Central memory CD8-positive, alpha-beta T cell (primary cell): ENCODE data around the gene GSX2.

Experiments used
- ATAC-seq: fragments of 150-1000 bp; cut with Tn5 transposase; replicated peaks from 2 replicates; pipeline ENCODE4 v1.10.0; 2022; ENCODE audit warnings: mild to moderate bottlenecking, moderate FRiP score, moderate number of reproducible peaks; ENCODE audit not compliant: poor library complexity, severe bottlenecking; ENCODE audit errors: extremely low read depth
- DNase-seq, 2 donors: peaks; one replicate each; pipeline ENCODE4 v3.0.0; 2021; ENCODE audit warnings: low spot score in 2 of 2
- H3K27ac Mint-ChIP-seq: one replicate; pipeline ENCODE4 v1.8.0; 2022; ENCODE audit warnings: low read depth, mild to moderate bottlenecking, moderate library complexity, mixed read lengths
- H3K27me3 Mint-ChIP-seq: one replicate; pipeline ENCODE4 v1.8.0; 2022; ENCODE audit warnings: mixed read lengths
- H3K36me3 Mint-ChIP-seq: one replicate; pipeline ENCODE4 v1.8.0; 2022; ENCODE audit warnings: mild to moderate bottlenecking, moderate library complexity, mixed read lengths; ENCODE audit not compliant: insufficient read depth
- H3K4me1 Mint-ChIP-seq: one replicate; pipeline ENCODE4 v1.8.0; 2022; ENCODE audit warnings: mixed read lengths
- H3K4me3 Mint-ChIP-seq: one replicate; pipeline ENCODE4 v1.8.0; 2022; ENCODE audit warnings: mild to moderate bottlenecking, moderate library complexity, mixed read lengths
- H3K9me3 Mint-ChIP-seq: one replicate; pipeline ENCODE4 v1.8.0; 2022; ENCODE audit warnings: mixed read lengths

Gene GSX2

GRCh38 chr4:54063737-54064316 is 36.1 kb upstream of the GSX2 start:
- H3K4me3 Mint-ChIP-seq: peak overlapping the region; percentile 91
- peaks cover 58% of the 10 kb centered on the region for H3K4me1 Mint-ChIP-seq
- peaks cover 34% of the 10 kb centered on the region for H3K36me3 Mint-ChIP-seq
- DNase-seq: peak in 1 of 2 donors; percentile 49
- H3K9me3 Mint-ChIP-seq: no peaks in the 10 kb centered on the region
- no peaks in the 10 kb centered on the region for H3K27me3 Mint-ChIP-seq
- ATAC-seq: peak; percentile 41
- peak overlapping the region; percentile 97 for H3K27ac Mint-ChIP-seq

GRCh38 chr4:54064317-54065111 is 35.4 kb upstream of the GSX2 start, which contains the start of gene CHIC2:
CHIC2 (minus strand) TSS chr4:54064605; CDS start chr4:54064300, 305 bp downstream.
- Mint-ChIP-seq H3K4me1 (peaks cover 56% of the 10 kb centered on the region), H3K36me3 (peaks cover 33% of the 10 kb centered on the region), H3K4me3 (peak within 1 kb of the TSS; percentile 91), H3K9me3 (no peaks in the 10 kb centered on the region), H3K27me3 (no peaks in the 10 kb centered on the region), H3K27ac (peak within 1 kb of the TSS; percentile 97)
- DNase-seq (peak; percentile 95 to 97), ATAC-seq (peak; percentile 90)

- Mint-ChIP-seq H3K4me1 (peaks cover 47% of the 10 kb centered on the region), H3K9me3 (no peaks in the 10 kb centered on the region), H3K36me3 (peaks cover 30% of the 10 kb centered on the region), H3K4me3 (peak overlapping the region; percentile 91), H3K27me3 (no peaks in the 10 kb centered on the region), H3K27ac (peak overlapping the region; percentile 97)
- DNase-seq: no peak
- no peak for ATAC-seq
Measured at GRCh38 chr4:54065282-54066087, 34.5 kb upstream of the GSX2 start.

GRCh38 chr4:54066088-54066415 is 33.9 kb upstream of the GSX2 start:
- peaks cover 30% of the 10 kb centered on the region for H3K36me3 Mint-ChIP-seq
- H3K9me3 Mint-ChIP-seq: no peaks in the 10 kb centered on the region
- peak overlapping the region; percentile 97 for H3K27ac Mint-ChIP-seq
- peak overlapping the region; percentile 91 for H3K4me3 Mint-ChIP-seq
- H3K4me1 Mint-ChIP-seq: peaks cover 43% of the 10 kb centered on the region
- H3K27me3 Mint-ChIP-seq: no peaks in the 10 kb centered on the region
- DNase-seq (no peak), ATAC-seq (no peak)

GRCh38 chr4:54066718-54067129 is 33.2 kb upstream of the GSX2 start:
- H3K4me1 Mint-ChIP-seq: peaks cover 36% of the 10 kb centered on the region
- ATAC-seq: no peak
- no peak overlapping the region for H3K4me3 Mint-ChIP-seq
- no peak overlapping the region for H3K27ac Mint-ChIP-seq
- H3K9me3 Mint-ChIP-seq: no peaks in the 10 kb centered on the region
- no peaks in the 10 kb centered on the region for H3K27me3 Mint-ChIP-seq
- no peak for DNase-seq
- peaks cover 28% of the 10 kb centered on the region for H3K36me3 Mint-ChIP-seq

GRCh38 chr4:54067166-54067565 is 32.8 kb upstream of the GSX2 start:
- DNase-seq (no peak), ATAC-seq (no peak)
- Mint-ChIP-seq H3K27ac (no peak overlapping the region), H3K36me3 (peaks cover 26% of the 10 kb centered on the region), H3K27me3 (no peaks in the 10 kb centered on the region), H3K4me1 (peaks cover 32% of the 10 kb centered on the region), H3K9me3 (no peaks in the 10 kb centered on the region), H3K4me3 (no peak overlapping the region)

- Mint-ChIP-seq H3K4me3 (no peak overlapping the region), H3K4me1 (no peaks in the 10 kb centered on the region), H3K27ac (no peak overlapping the region), H3K36me3 (no peaks in the 10 kb centered on the region), H3K27me3 (peaks cover 12% of the 10 kb centered on the region), H3K9me3 (no peaks in the 10 kb centered on the region)
- ATAC-seq (no peak), DNase-seq (no peak)
Measured at GRCh38 chr4:54073271-54073880, 26.6 kb upstream of the GSX2 start.

GRCh38 chr4:54074381-54074780 is 25.6 kb upstream of the GSX2 start:
- H3K27ac Mint-ChIP-seq: no peak overlapping the region
- H3K27me3 Mint-ChIP-seq: peaks cover 18% of the 10 kb centered on the region
- no peaks in the 10 kb centered on the region for H3K4me1 Mint-ChIP-seq
- H3K36me3 Mint-ChIP-seq: no peaks in the 10 kb centered on the region
- ATAC-seq: no peak
- DNase-seq: no peak
- no peak overlapping the region for H3K4me3 Mint-ChIP-seq
- no peaks in the 10 kb centered on the region for H3K9me3 Mint-ChIP-seq

GRCh38 chr4:54076673-54077072 is 23.3 kb upstream of the GSX2 start:
- Mint-ChIP-seq H3K27me3 (peaks cover 24% of the 10 kb centered on the region), H3K27ac (no peak overlapping the region), H3K4me1 (no peaks in the 10 kb centered on the region), H3K9me3 (no peaks in the 10 kb centered on the region), H3K36me3 (no peaks in the 10 kb centered on the region), H3K4me3 (no peak overlapping the region)
- DNase-seq (no peak), ATAC-seq (no peak)

- Mint-ChIP-seq H3K9me3 (no peaks in the 10 kb centered on the region), H3K4me1 (no peaks in the 10 kb centered on the region), H3K27me3 (peaks cover 24% of the 10 kb centered on the region), H3K27ac (no peak overlapping the region), H3K36me3 (no peaks in the 10 kb centered on the region), H3K4me3 (no peak overlapping the region)
- no peak for DNase-seq
- ATAC-seq: no peak
Measured at GRCh38 chr4:54077812-54078211, 22.2 kb upstream of the GSX2 start.

GRCh38 chr4:54082168-54082567 is 17.8 kb upstream of the GSX2 start:
- Mint-ChIP-seq H3K9me3 (no peaks in the 10 kb centered on the region), H3K27ac (no peak overlapping the region), H3K27me3 (peaks cover 20% of the 10 kb centered on the region), H3K36me3 (no peaks in the 10 kb centered on the region), H3K4me1 (no peaks in the 10 kb centered on the region), H3K4me3 (no peak overlapping the region)
- ATAC-seq (no peak), DNase-seq (no peak)

GRCh38 chr4:54085284-54085683 is 14.7 kb upstream of the GSX2 start:
- no peaks in the 10 kb centered on the region for H3K36me3 Mint-ChIP-seq

More at GRCh38 chr4:54085284-54085683, 14.7 kb upstream of the GSX2 start:
- peaks cover 8% of the 10 kb centered on the region for H3K27me3 Mint-ChIP-seq
- H3K27ac Mint-ChIP-seq: no peak overlapping the region
- no peaks in the 10 kb centered on the region for H3K4me1 Mint-ChIP-seq
- no peak for DNase-seq
- H3K9me3 Mint-ChIP-seq: no peaks in the 10 kb centered on the region
- H3K4me3 Mint-ChIP-seq: no peak overlapping the region
- ATAC-seq: no peak
